ENCODE data around the gene PTP4A2. TPM values are rescaled to one million over a fixed set of nuclear protein-coding genes. Genes with fewer than 3 reads are reported as not detected.

Gene PTP4A2
- 514 and 642 TPM in 2 replicates for total RNA-seq

DNA sequence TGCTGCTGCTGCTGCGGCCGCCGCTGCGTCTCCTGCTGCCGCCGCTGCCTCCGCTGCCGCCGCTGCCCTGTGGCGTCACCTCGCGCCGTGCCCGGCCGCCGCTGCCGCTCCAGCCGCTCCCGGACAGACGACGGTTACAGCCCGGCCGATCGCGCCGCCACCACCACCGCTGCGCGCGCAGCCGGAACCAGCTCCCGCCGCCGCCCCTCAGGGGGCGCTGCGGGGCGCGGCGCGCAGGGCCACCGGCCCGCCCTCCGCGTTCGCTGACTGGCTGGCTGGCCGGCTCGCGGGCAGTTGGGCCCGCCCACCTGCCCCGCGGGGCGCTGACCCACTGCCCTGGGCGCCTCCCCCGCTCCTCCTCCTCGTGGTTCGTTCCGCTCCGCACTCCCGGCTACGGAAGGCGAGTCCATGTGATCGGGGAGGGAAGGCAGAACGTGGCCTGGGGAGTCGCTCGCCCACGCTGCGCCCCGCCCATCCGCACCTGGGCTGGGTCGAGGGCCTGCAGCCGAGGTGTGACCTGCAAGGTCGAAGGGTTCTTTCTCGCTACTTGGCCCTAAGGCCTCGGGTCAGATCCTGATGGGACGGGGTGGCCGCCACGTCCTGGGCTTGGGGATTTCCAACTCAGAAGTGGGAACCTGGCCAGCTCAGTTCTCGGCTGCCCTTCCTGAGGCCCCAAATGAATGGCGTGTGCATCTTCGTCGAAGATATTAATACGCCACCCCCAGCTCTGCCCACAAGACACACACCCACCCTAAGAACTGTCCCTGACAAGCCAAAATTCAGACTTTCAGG lies at the start of gene PTP4A2:
TSS of gene PTP4A2 (minus strand) at position 185 of the 792 bp plus-strand sequence. CDS start 19,303 bp downstream, outside the sequence.

Other genes starting within 250 kb of the PTP4A2 start
- gene COL16A1, start 234.4 kb downstream of the PTP4A2 start, total RNA-seq, result 101 and 309 TPM in 2 replicates
- 14.0 and 15.5 TPM in 2 replicates for gene ADGRB2, start 174.0 kb downstream of the PTP4A2 start, total RNA-seq
- gene SPOCD1, start 122.3 kb downstream of the PTP4A2 start, total RNA-seq, result 56.7 and 148 TPM in 2 replicates
- gene KHDRBS1, start 75.5 kb upstream of the PTP4A2 start, total RNA-seq, result 49.0 and 61.4 TPM in 2 replicates
- 9.6 and 11.6 TPM in 2 replicates for gene TMEM39B, start 134.6 kb upstream of the PTP4A2 start, total RNA-seq
- gene KPNA6, start 169.7 kb upstream of the PTP4A2 start, total RNA-seq, result 49.9 and 101 TPM in 2 replicates
- 85.6 and 106 TPM in 2 replicates for gene TXLNA, start 241.3 kb upstream of the PTP4A2 start, total RNA-seq